Neuronal stem cell (in vitro differentiated cells): ENCODE data around the gene VRK3.

ENCODE experiments used
- DNase-seq: peaks from one replicate; pipeline ENCODE4 v3.0.0-alpha.2; 2013; ENCODE audit warnings: low spot score
- H2AFZ ChIP-seq: one replicate; pipeline ENCODE4 v1.6.1; 2013; ENCODE audit warnings: mild to moderate bottlenecking, low read length, inconsistent platforms
- H2AK5ac ChIP-seq: 2 replicates; pipeline ENCODE4 v1.6.1; 2013; ENCODE audit warnings: low read depth, mild to moderate bottlenecking, inconsistent platforms, low read length, moderate library complexity, mixed read lengths
- H2BK120ac ChIP-seq: 2 replicates; pipeline ENCODE4 v1.6.1; 2013; ENCODE audit warnings: low read depth, mild to moderate bottlenecking, inconsistent platforms, low read length, moderate library complexity, mixed read lengths
- H2BK12ac ChIP-seq: one replicate; pipeline ENCODE4 v1.6.1; 2013; ENCODE audit warnings: low read length, inconsistent platforms
- H2BK15ac ChIP-seq: 2 replicates; pipeline ENCODE4 v1.6.1; 2013; ENCODE audit warnings: mild to moderate bottlenecking, low read length, inconsistent platforms, mixed read lengths
- H2BK5ac ChIP-seq: one replicate; pipeline ENCODE4 v1.6.1; 2013; ENCODE audit warnings: inconsistent platforms, mild to moderate bottlenecking, low read length, moderate library complexity
- H3K14ac ChIP-seq: one replicate; pipeline ENCODE4 v1.6.1; 2013; ENCODE audit warnings: low read length, inconsistent platforms
- H3K18ac ChIP-seq: 2 replicates; pipeline ENCODE4 v1.6.1; 2013; ENCODE audit warnings: low read length, inconsistent platforms
- H3K23ac ChIP-seq: 2 replicates; pipeline ENCODE4 v1.6.1; 2013; ENCODE audit warnings: low read depth, mild to moderate bottlenecking, mixed read lengths, low read length, inconsistent platforms; ENCODE audit not compliant: poor library complexity
- H3K27ac ChIP-seq: replicated peaks from 3 replicates; pipeline ENCODE4 v1.5.1; 2013; ENCODE audit warnings: low read length, inconsistent platforms
- H3K27me3 ChIP-seq, 3 experiments: 2 replicates each; pipeline ENCODE4 v1.6.1; 2013; ENCODE audit warnings: low read length in 3 of 3, mild to moderate bottlenecking in 2 of 3, inconsistent platforms in 1 of 3, low read depth in 1 of 3, mixed read lengths in 1 of 3, moderate library complexity in 1 of 3; ENCODE audit not compliant: control insufficient read depth in 3 of 3, insufficient read depth in 3 of 3
- H3K36me3 ChIP-seq, 2 donors: replicated peaks in 1 of 2; 2 replicates each; pipeline ENCODE4 v1.6.1; 2013; ENCODE audit warnings: low read length in 2 of 2; ENCODE audit not compliant: control insufficient read depth in 2 of 2, insufficient read depth in 2 of 2
- H3K4ac ChIP-seq: 2 replicates; pipeline ENCODE4 v1.6.1; 2013; ENCODE audit warnings: inconsistent platforms, mild to moderate bottlenecking, low read length, moderate library complexity
- H3K4me1 ChIP-seq, 2 donors: 1 replicate in 1 of 2; 2 replicates in 1 of 2; pipeline ENCODE4 v1.6.1; 2013; ENCODE audit warnings: low read length in 2 of 2, low read depth in 1 of 2; ENCODE audit not compliant: control insufficient read depth in 2 of 2, insufficient read depth in 1 of 2
- H3K4me2 ChIP-seq: one replicate; pipeline ENCODE4 v1.6.1; 2013; ENCODE audit warnings: mild to moderate bottlenecking, low read length, inconsistent platforms; ENCODE audit not compliant: insufficient read depth, poor library complexity, severe bottlenecking
- H3K4me3 ChIP-seq, 2 donors: 2 replicates each; pipeline ENCODE4 v1.5.1; 2013; ENCODE audit warnings: low read length in 2 of 2, mild to moderate bottlenecking in 2 of 2, inconsistent platforms in 1 of 2, moderate library complexity in 1 of 2
- H3K79me1 ChIP-seq: one replicate; pipeline ENCODE4 v1.6.1; 2013; ENCODE audit warnings: low read depth, mild to moderate bottlenecking, inconsistent platforms, low read length, moderate library complexity
- H3K9ac ChIP-seq: one replicate; pipeline ENCODE4 v1.6.1; 2013; ENCODE audit warnings: mild to moderate bottlenecking, low read depth, low read length, inconsistent platforms; ENCODE audit not compliant: poor library complexity
- H3K9me3 ChIP-seq, 2 donors: replicated peaks in 1 of 2; 2 replicates each; pipeline versions ENCODE3 to v1.6.1; 2013; ENCODE audit warnings: low read length in 2 of 2, mild to moderate bottlenecking in 2 of 2, inconsistent platforms in 1 of 2, low read depth in 1 of 2, mixed read lengths in 1 of 2, moderate library complexity in 1 of 2; ENCODE audit not compliant: control insufficient read depth in 2 of 2, insufficient read depth in 1 of 2
- H4K8ac ChIP-seq: one replicate; pipeline ENCODE4 v1.6.1; 2013; ENCODE audit warnings: low read depth, mild to moderate bottlenecking, inconsistent platforms, low read length, moderate library complexity
- H4K91ac ChIP-seq: one replicate; pipeline ENCODE4 v1.6.1; 2013; ENCODE audit warnings: low read length, low read depth, mild to moderate bottlenecking, inconsistent platforms; ENCODE audit not compliant: poor library complexity
- WGBS, 2 donors: extraction: QIAGEN DNeasy Blood & Tissue Kit; methylation state at CpG; one replicate each; pipeline ENCODE4 v1.1.7; 2013; ENCODE audit warnings: missing lambda C conversion rate in 2 of 2, mixed read lengths in 1 of 2; ENCODE audit not compliant: insufficient read length in 2 of 2, insufficient replicate concordance in 1 of 2; ENCODE audit errors: extremely low coverage in 2 of 2; 5-methylcytosine and 5-hydroxymethylcytosine counted together

VRK3 gene

DNA sequence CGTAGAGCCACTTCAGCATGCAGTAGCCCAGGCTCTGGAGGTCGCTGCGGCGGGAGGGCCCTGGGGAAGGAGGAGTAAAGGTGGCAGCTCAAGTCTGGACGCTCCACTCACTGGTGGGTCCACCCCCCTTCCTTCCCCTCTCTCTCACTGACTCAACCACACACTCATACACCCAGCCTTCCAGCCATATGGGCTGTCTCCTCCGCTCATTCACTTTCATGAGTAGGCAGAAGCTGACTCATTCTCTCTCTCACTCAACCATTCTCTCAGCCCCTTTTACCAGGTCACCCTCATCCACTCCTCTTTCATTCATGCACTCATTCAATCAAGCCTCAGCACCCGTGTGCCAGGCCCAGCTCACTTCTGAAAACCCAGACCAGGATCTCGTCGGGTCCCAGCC is 36.7 kb downstream of the VRK3 start:
- no peak for DNase-seq
- no CpG with 5 or more reads among the region's 9 CpGs for WGBS, 2 donors
- H3K18ac ChIP-seq = no peak overlapping the region

DNA sequence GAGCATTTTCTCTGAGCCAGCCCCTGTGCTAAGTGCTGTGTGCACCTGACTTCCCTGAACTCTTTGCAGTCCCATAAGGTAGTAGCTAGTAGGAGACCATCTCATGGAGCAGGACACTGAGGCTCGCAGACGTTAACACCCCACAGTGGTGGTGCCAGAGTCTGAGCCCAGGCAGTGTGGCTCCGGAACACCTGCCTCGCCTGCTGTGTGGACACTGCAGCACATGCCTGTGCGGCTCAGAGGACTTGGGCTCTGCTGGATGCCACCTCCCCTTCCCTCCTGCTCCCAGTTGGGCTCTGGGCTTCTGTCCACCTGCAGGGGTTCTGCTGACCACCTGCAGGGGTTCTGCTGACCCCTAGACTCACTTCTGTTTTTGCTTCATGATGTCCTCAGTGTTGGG is 37.2 kb downstream of the VRK3 start:
- Histone ChIP-seq H4K91ac (no peak overlapping the region), H3K9ac (no peak overlapping the region), H3K4ac (no peak overlapping the region), H2AK5ac (no peak overlapping the region), H3K4me1 (no peaks in the 10 kb centered on the region), H3K4me3 (no peak overlapping the region), H2BK120ac (no peak overlapping the region), H3K27me3 (no peaks in the 10 kb centered on the region), H3K36me3 (peaks cover 13 to 41% of the 10 kb centered on the region in 2 donors), H2BK12ac (no peak overlapping the region), H3K27ac (no peak overlapping the region), H2BK5ac (no peak overlapping the region), H2BK15ac (no peak overlapping the region), H3K23ac (peak overlapping the region; percentile 23), H3K18ac (no peak overlapping the region), H4K8ac (no peak overlapping the region), H3K79me1 (no peaks in the 10 kb centered on the region), H2AFZ (no peak overlapping the region), H3K9me3 (peaks cover 0 to 2% of the 10 kb centered on the region in 2 donors), H3K14ac (no peak overlapping the region), H3K4me2 (no peak overlapping the region)
- no peak for DNase-seq
- no CpG with 5 or more reads among the region's 5 CpGs for WGBS, 2 donors

More for the DNA sequence above, 36.7 kb downstream of the VRK3 start:
- Histone ChIP-seq H2AFZ (no peak overlapping the region), H3K14ac (no peak overlapping the region), H2AK5ac (no peak overlapping the region), H3K36me3 (peaks cover 13 to 43% of the 10 kb centered on the region in 2 donors), H2BK5ac (no peak overlapping the region), H3K9me3 (peaks cover 0 to 2% of the 10 kb centered on the region in 2 donors), H3K4me1 (no peaks in the 10 kb centered on the region), H3K27ac (no peak overlapping the region), H3K23ac (peak overlapping the region; percentile 23), H2BK12ac (no peak overlapping the region), H2BK15ac (no peak overlapping the region), H3K79me1 (no peaks in the 10 kb centered on the region), H4K91ac (no peak overlapping the region), H4K8ac (no peak overlapping the region), H2BK120ac (no peak overlapping the region), H3K4me2 (no peak overlapping the region), H3K27me3 (no peaks in the 10 kb centered on the region), H3K4ac (no peak overlapping the region), H3K4me3 (no peak overlapping the region), H3K9ac (no peak overlapping the region)

GRCh38 chr19:49987159-49987698 is 37.9 kb downstream of the VRK3 start:
- H3K27me3 ChIP-seq = no peaks in the 10 kb centered on the region
- H4K8ac ChIP-seq = no peak overlapping the region
- no peak overlapping the region for H3K27ac ChIP-seq
- no peak overlapping the region for H2BK12ac ChIP-seq
- H2AK5ac ChIP-seq = no peak overlapping the region
- H3K4me2 ChIP-seq = no peak overlapping the region
- H2BK5ac ChIP-seq = no peak overlapping the region
- H3K79me1 ChIP-seq = no peaks in the 10 kb centered on the region
- H2BK120ac ChIP-seq = no peak overlapping the region
- H2AFZ ChIP-seq = no peak overlapping the region
- peaks cover 11 to 33% of the 10 kb centered on the region in 2 donors for H3K36me3 ChIP-seq
- no peak overlapping the region for H3K9ac ChIP-seq
- H3K14ac ChIP-seq = no peak overlapping the region
- H3K4me3 ChIP-seq = no peak overlapping the region
- WGBS, 2 donors = no CpG with 5 or more reads among the region's 9 CpGs
- H4K91ac ChIP-seq = no peak overlapping the region
- H3K4ac ChIP-seq = no peak overlapping the region
- H3K23ac ChIP-seq = no peak overlapping the region
- H3K4me1 ChIP-seq = no peaks in the 10 kb centered on the region
- no peaks in the 10 kb centered on the region for H3K9me3 ChIP-seq
- no peak overlapping the region for H2BK15ac ChIP-seq
- no peak overlapping the region for H3K18ac ChIP-seq
- DNase-seq = peak; percentile 99

DNA sequence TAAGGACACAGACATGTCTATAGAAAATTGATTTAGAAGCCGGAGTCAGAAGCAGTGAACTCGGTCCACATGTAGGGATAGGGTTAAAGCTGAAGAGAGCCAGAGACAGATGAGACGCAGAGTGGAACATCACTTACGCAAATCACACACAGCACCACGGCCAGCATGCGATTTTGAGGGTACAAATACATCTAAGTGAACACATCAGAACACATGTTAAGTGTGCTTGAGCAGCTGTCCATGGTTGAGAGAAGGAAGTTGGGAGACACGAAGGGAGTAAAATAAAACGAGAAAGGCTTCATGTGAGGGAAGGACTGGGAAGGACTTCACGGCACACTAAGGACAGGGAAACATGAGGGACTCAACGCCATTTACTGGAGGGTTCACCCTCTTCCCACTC is 38.8 kb downstream of the VRK3 start:
- H3K79me1 ChIP-seq = no peaks in the 10 kb centered on the region
- H2BK5ac ChIP-seq = no peak overlapping the region
- no peak overlapping the region for H3K23ac ChIP-seq
- no CpG with 5 or more reads among the region's 10 CpGs for WGBS, 2 donors
- no peak overlapping the region for H2BK120ac ChIP-seq
- no peak overlapping the region for H2BK15ac ChIP-seq
- H2AFZ ChIP-seq = no peak overlapping the region
- H3K27ac ChIP-seq = no peak overlapping the region
- H4K91ac ChIP-seq = no peak overlapping the region
- peaks cover 7 to 26% of the 10 kb centered on the region in 2 donors for H3K36me3 ChIP-seq
- H2BK12ac ChIP-seq = no peak overlapping the region
- H3K4me1 ChIP-seq = no peaks in the 10 kb centered on the region
- no peak overlapping the region for H3K4me3 ChIP-seq
- no peak for DNase-seq
- no peak overlapping the region for H4K8ac ChIP-seq
- no peak overlapping the region for H3K4ac ChIP-seq
- no peak overlapping the region for H2AK5ac ChIP-seq
- no peaks in the 10 kb centered on the region for H3K9me3 ChIP-seq
- no peak overlapping the region for H3K9ac ChIP-seq
- no peak overlapping the region for H3K4me2 ChIP-seq
- H3K18ac ChIP-seq = no peak overlapping the region
- H3K27me3 ChIP-seq = no peaks in the 10 kb centered on the region
- no peak overlapping the region for H3K14ac ChIP-seq
